ENCODE measurements around the gene TMX2. TPM values are rescaled to one million over a fixed set of nuclear protein-coding genes. Genes with fewer than 3 reads are reported as not detected.

Gene TMX2
- total and polyA plus RNA-seq, 7 donors, result 31.5 to 192 (median 64.6) TPM

DNA sequence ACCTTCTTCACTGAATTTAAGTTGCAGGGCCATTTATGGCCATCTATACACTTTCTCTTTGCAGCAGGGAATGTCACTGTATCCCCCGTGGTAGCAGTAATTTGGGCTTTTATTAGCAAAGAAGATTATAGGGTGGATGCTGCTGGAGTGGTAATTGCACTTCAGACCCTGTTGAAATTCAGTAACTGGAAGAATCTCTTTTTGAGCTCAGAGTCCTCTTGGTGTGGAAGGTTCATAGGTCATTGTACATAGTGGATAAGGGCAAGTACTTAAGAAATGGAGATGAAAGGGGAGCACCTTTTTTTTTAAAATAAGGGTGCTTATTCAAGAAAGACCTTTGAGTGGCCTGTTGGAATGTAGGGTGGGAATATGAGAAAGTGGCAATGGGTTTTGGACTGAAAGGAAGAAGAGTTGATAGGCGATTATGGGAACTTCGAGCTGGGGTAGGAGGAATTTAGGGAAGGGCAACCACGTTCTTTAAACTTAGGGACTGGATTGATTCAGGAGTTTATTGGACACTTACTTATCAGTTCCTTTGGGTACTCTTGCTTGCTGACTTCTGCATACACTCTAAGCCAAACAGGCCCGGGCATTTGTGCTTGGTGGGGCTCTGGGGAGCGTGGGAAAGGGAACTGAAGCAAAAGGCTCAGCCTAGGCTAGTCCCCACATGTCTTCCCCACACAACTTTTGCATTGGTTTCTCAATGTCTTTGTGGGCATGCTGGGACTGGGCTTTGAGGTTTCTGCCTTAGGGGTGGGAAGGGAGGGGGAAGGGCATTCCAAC, 75.7 kb downstream of the TMX2 start:
- intact Hi-C loops (cut with DNase I), result no loop called here
- H3K36me3 ChIP-seq (ENCODE audit: insufficient read depth in 1 of 2, low read depth in 1 of 2), result peaks cover 2 to 22% of the 10 kb centered on the region in 2 donors
- no peak for ATAC-seq
- no peaks in the 10 kb centered on the region for H3K9me3 ChIP-seq
- H3K4me1 ChIP-seq, result peaks cover 31% of the 10 kb centered on the region
- no peaks in the 10 kb centered on the region for H3K27me3 ChIP-seq (ENCODE audit: insufficient read depth in 3 of 3, low read length in 2 of 3)
- DNase-seq, result no peak
- no peak overlapping the region for H3K27ac ChIP-seq
- no peak overlapping the region for H3K4me3 ChIP-seq
- TF ChIP-seq, protein P1, sequence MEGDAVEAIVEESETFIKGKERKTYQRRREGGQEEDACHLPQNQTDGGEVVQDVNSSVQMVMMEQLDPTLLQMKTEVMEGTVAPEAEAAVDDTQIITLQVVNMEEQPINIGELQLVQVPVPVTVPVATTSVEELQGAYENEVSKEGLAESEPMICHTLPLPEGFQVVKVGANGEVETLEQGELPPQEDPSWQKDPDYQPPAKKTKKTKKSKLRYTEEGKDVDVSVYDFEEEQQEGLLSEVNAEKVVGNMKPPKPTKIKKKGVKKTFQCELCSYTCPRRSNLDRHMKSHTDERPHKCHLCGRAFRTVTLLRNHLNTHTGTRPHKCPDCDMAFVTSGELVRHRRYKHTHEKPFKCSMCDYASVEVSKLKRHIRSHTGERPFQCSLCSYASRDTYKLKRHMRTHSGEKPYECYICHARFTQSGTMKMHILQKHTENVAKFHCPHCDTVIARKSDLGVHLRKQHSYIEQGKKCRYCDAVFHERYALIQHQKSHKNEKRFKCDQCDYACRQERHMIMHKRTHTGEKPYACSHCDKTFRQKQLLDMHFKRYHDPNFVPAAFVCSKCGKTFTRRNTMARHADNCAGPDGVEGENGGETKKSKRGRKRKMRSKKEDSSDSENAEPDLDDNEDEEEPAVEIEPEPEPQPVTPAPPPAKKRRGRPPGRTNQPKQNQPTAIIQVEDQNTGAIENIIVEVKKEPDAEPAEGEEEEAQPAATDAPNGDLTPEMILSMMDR (IDR thresholded peaks at IDR 0.05), result no peak
- 52 to 68% (median 56%) methylated on average over 6 of the region's 6 CpGs for WGBS, 3 donors

DNA sequence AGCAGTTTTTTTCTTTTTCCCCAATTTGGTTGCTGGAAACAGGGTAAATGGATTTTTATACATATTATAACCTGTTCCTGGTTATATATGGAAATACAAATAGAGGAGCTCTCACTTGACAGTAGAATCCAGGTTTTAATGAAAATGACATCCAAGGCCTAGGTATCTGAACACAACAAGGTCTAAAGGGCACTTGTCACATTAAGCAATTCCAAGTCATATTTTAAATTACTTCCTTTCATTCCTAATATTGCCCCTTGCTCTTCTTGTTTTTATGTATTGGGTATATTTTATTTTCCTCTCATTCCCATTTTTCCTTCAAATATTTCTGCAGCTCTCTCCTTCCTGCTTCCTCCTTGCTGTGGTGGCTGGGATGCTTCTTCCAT, 76.3 kb downstream of the TMX2 start:
- no peak for DNase-seq
- Histone ChIP-seq H3K4me1 (peaks cover 36% of the 10 kb centered on the region), H3K4me3 (no peak overlapping the region), H3K27me3 (ENCODE audit: insufficient read depth in 3 of 3, low read length in 2 of 3) (no peaks in the 10 kb centered on the region), H3K36me3 (ENCODE audit: insufficient read depth in 1 of 2, low read depth in 1 of 2) (peaks cover 6 to 28% of the 10 kb centered on the region in 2 donors), H3K27ac (no peak overlapping the region), H3K9me3 (no peaks in the 10 kb centered on the region)
- intact Hi-C loops (cut with DNase I), result no loop called here
- no peak for ATAC-seq
- TF ChIP-seq, protein P1 (IDR thresholded peaks at IDR 0.05), result no peak

Other genes starting within 250 kb of the TMX2 start
- gene SLC43A1, start 196.9 kb upstream of the TMX2 start, total RNA-seq, result 10 to 100 TPM in 1 of 4 donors, 1 to 10 TPM in 3; 4.1 to 15.3 (median 7.1) TPM
- 10 to 100 TPM in 1 of 3 donors, 1 to 10 TPM in 2; 3.5 to 13.7 (median 7.5) TPM for gene SLC43A1, start 196.9 kb upstream of the TMX2 start, polyA plus RNA-seq
- gene TIMM10, start 181.8 kb upstream of the TMX2 start, total RNA-seq, result 10 to 100 TPM; 55.0 to 90.0 (median 73.0) TPM
- 100 to 1,000 TPM in 2 of 3 donors, 10 to 100 TPM in 1; 97.7 to 149 (median 112) TPM for gene TIMM10, start 181.8 kb upstream of the TMX2 start, polyA plus RNA-seq
- 100 to 1,000 TPM in 1 of 4 donors, 10 to 100 TPM in 2, 1 to 10 TPM in 1; 7.6 to 118 (median 36.9) TPM for gene SMTNL1, start 175.0 kb upstream of the TMX2 start, total RNA-seq
- gene SMTNL1, start 175.0 kb upstream of the TMX2 start, polyA plus RNA-seq, result 10 to 100 TPM in 2 of 3 donors, 1 to 10 TPM in 1; 6.7 to 19.7 (median 14.9) TPM
- gene UBE2L6, start 144.9 kb upstream of the TMX2 start, total RNA-seq, result 10 to 100 TPM in 3 of 4 donors, 1 to 10 TPM in 1; 6.8 to 24.7 (median 12.3) TPM
- 1 to 10 TPM; 5.3 to 9.9 (median 9.1) TPM for gene UBE2L6, start 144.9 kb upstream of the TMX2 start, polyA plus RNA-seq
- 10 to 100 TPM; 65.1 to 97.3 (median 71.2) TPM for gene SERPING1, start 114.9 kb upstream of the TMX2 start, total RNA-seq
- gene SERPING1, start 114.9 kb upstream of the TMX2 start, polyA plus RNA-seq, result 10 to 100 TPM; 42.6 to 77.2 (median 62.3) TPM
- gene YPEL4, start 62.7 kb upstream of the TMX2 start, total RNA-seq, result under 1 TPM in 3 of 4 donors, not detected in 1; 0.21 to 0.90 (median 0.59) TPM
- under 1 TPM; 0.08 to 0.18 (median 0.11) TPM for gene YPEL4, start 62.7 kb upstream of the TMX2 start, polyA plus RNA-seq
- 10 to 100 TPM in 2 of 4 donors, 1 to 10 TPM in 2; 6.8 to 11.6 (median 9.2) TPM for gene CLP1, start 54.8 kb upstream of the TMX2 start, total RNA-seq
- 10 to 100 TPM in 2 of 3 donors, 1 to 10 TPM in 1; 9.6 to 16.9 (median 14.3) TPM for gene CLP1, start 54.8 kb upstream of the TMX2 start, polyA plus RNA-seq
- gene ZDHHC5, start 44.5 kb upstream of the TMX2 start, total RNA-seq, result 10 to 100 TPM; 35.2 to 63.5 (median 53.3) TPM
- 10 to 100 TPM; 32.4 to 63.6 (median 58.0) TPM for gene ZDHHC5, start 44.5 kb upstream of the TMX2 start, polyA plus RNA-seq
- gene MED19, start 378 bp upstream of the TMX2 start, total RNA-seq, result 10 to 100 TPM in 1 of 4 donors, 1 to 10 TPM in 3; 6.7 to 10.3 (median 7.4) TPM
- 10 to 100 TPM in 2 of 3 donors, 1 to 10 TPM in 1; 9.4 to 19.7 (median 13.9) TPM for gene MED19, start 378 bp upstream of the TMX2 start, polyA plus RNA-seq
- gene SELENOH, start 28.9 kb downstream of the TMX2 start, total RNA-seq, result 100 to 1,000 TPM in 1 of 4 donors, 10 to 100 TPM in 3; 67.0 to 109 (median 88.0) TPM
- gene SELENOH, start 28.9 kb downstream of the TMX2 start, polyA plus RNA-seq, result 100 to 1,000 TPM in 1 of 3 donors, 10 to 100 TPM in 2; 79.0 to 120 (median 81.9) TPM
- gene BTBD18, start 39.2 kb downstream of the TMX2 start, total RNA-seq, result not detected
- gene BTBD18, start 39.2 kb downstream of the TMX2 start, polyA plus RNA-seq, result under 1 TPM in 1 of 3 donors, not detected in 2; 0.03 TPM
- 10 to 100 TPM; 26.1 to 35.2 (median 30.1) TPM for gene CTNND1, start 49.2 kb downstream of the TMX2 start, total RNA-seq
- gene CTNND1, start 49.2 kb downstream of the TMX2 start, polyA plus RNA-seq, result 10 to 100 TPM in 2 of 3 donors, 1 to 10 TPM in 1; 9.4 to 13.8 (median 13.7) TPM